ENCODE measurements around the gene INKA2.

DNA sequence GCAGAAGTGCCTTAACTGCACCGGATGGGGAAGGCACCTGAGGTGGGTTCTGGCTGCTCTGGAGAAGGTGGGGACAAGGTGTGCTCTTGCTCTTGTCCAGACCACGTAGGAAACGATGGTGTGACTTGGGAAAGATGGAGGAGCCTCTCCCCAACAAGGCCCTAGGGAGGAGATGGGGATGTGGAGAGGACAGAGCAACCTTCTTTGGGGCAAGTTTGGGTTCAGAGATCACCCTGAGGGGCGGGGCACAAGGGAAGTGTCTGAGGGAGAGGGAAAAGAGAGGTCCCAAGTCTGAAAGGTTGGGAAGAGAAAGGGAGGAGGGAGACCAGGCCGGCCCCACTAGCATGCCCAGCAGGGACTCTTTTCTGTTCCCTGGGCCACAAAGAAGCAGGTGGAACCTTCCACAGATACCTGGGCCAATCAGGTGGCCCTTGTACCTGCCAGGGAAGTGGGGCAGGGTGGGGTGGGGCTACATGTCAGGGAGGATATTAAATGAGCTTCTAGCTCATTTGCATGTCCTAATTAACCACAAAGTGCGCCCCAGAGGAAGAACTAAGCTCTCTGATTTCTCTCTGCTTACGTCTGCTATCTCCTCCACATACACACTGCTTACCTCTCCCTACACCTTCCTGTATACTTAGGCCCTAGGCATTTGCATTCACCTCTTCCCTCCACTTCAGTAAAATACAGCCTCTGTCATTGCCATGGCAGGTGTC lies 15.9 kb downstream of the INKA2 start:
- TF ChIP-seq, protein P1, sequence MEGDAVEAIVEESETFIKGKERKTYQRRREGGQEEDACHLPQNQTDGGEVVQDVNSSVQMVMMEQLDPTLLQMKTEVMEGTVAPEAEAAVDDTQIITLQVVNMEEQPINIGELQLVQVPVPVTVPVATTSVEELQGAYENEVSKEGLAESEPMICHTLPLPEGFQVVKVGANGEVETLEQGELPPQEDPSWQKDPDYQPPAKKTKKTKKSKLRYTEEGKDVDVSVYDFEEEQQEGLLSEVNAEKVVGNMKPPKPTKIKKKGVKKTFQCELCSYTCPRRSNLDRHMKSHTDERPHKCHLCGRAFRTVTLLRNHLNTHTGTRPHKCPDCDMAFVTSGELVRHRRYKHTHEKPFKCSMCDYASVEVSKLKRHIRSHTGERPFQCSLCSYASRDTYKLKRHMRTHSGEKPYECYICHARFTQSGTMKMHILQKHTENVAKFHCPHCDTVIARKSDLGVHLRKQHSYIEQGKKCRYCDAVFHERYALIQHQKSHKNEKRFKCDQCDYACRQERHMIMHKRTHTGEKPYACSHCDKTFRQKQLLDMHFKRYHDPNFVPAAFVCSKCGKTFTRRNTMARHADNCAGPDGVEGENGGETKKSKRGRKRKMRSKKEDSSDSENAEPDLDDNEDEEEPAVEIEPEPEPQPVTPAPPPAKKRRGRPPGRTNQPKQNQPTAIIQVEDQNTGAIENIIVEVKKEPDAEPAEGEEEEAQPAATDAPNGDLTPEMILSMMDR (IDR thresholded peaks at IDR 0.05): no peak
- TF ChIP-seq POLR2A (IDR thresholded peaks at IDR 0.05): no peak
